Activated CD8-positive, alpha-beta memory T cell treated with anti-CD3 and anti-CD28 coated beads for 36 hours (primary cell): ENCODE data around the gene GOLGA6A. TPM values are rescaled to one million over a fixed set of nuclear protein-coding genes. Genes with fewer than 3 reads are reported as not detected.
"Not testable (repeated sequence)": the region's sequence is repeated elsewhere in the genome, so short reads cannot be mapped to it uniquely, and the experiment has no call there.

Source experiments
- CTCF ChIA-PET: fragments of 350-600 bp; sonication (Branson Sonifier 250); formaldehyde crosslinking; loops from one replicate; lab custom pipeline; 2021; ENCODE audit warnings: antibody characterized with exemption; lab: Charles Lee
- POLR2A ChIA-PET: fragments of 350-600 bp; sonication (Branson Sonifier 250); formaldehyde crosslinking; loops from one replicate; lab custom pipeline; 2021; ENCODE audit warnings: antibody characterized with exemption; lab: Charles Lee
- total RNA-seq, 2 experiments: library from RNA; stranded (reverse); gene quantifications; one replicate each; pipeline ENCODE4 v1.2.3, GENCODE V29; 2021

Gene GOLGA6A
- total RNA-seq, 2 experiments from 2014 or later: not detected

- POLR2A ChIA-PET: interaction anchor here (0.6 kb wide), 1 partner anchor 19 kb away, joined by 3 read pairs; no protein-coding TSS in a partner anchor
Measured at GRCh38 chr15:74120426-74120825, 38.1 kb upstream of the GOLGA6A start.

GRCh38 chr15:74109713-74110112, 27.4 kb upstream of the GOLGA6A start:
- CTCF ChIA-PET: no interaction called here
- POLR2A ChIA-PET: no interaction called here

More at GRCh38 chr15:74120426-74120825, 38.1 kb upstream of the GOLGA6A start:
- CTCF ChIA-PET: interaction anchor here (0.7 kb wide), 1 partner anchor 840 kb away, joined by 4 read pairs; no protein-coding TSS in a partner anchor

GRCh38 chr15:74108611-74109010, 26.3 kb upstream of the GOLGA6A start:
- CTCF ChIA-PET, POLR2A ChIA-PET: not testable (repeated sequence)

GRCh38 chr15:74108111-74108510, 25.8 kb upstream of the GOLGA6A start:
- CTCF ChIA-PET: no interaction called here
- POLR2A ChIA-PET: no interaction called here

GRCh38 chr15:74099963-74100733, 17.8 kb upstream of the GOLGA6A start:
- POLR2A ChIA-PET, CTCF ChIA-PET: not testable (repeated sequence)

- CTCF ChIA-PET, POLR2A ChIA-PET: not testable (repeated sequence)
Measured at GRCh38 chr15:74096753-74097474, 14.6 kb upstream of the GOLGA6A start.

- POLR2A ChIA-PET, CTCF ChIA-PET: not testable (repeated sequence)
Measured at GRCh38 chr15:74095610-74096009, 13.3 kb upstream of the GOLGA6A start.

- CTCF ChIA-PET, POLR2A ChIA-PET: not testable (repeated sequence)
Measured at GRCh38 chr15:74094567-74094966, 12.2 kb upstream of the GOLGA6A start.

GRCh38 chr15:74075781-74076180, 6.6 kb downstream of the GOLGA6A start:
- CTCF ChIA-PET, POLR2A ChIA-PET: not testable (repeated sequence)

GRCh38 chr15:74072614-74073337, 9.6 kb downstream of the GOLGA6A start:
- POLR2A ChIA-PET, CTCF ChIA-PET: not testable (repeated sequence)

- CTCF ChIA-PET, POLR2A ChIA-PET: not testable (repeated sequence)
Measured at GRCh38 chr15:74072132-74072531, 10.2 kb downstream of the GOLGA6A start.

- POLR2A ChIA-PET, CTCF ChIA-PET: not testable (repeated sequence)
Measured at GRCh38 chr15:74071645-74072044, 10.7 kb downstream of the GOLGA6A start.

GRCh38 chr15:74065684-74066411, 16.5 kb downstream of the GOLGA6A start:
- POLR2A ChIA-PET, CTCF ChIA-PET: not testable (repeated sequence)

- CTCF ChIA-PET, POLR2A ChIA-PET: not testable (repeated sequence)
Measured at GRCh38 chr15:74064822-74065221, 17.5 kb downstream of the GOLGA6A start.

GRCh38 chr15:74064183-74064582, 18.2 kb downstream of the GOLGA6A start:
- CTCF ChIA-PET, POLR2A ChIA-PET: not testable (repeated sequence)

GRCh38 chr15:74063425-74064146, 18.8 kb downstream of the GOLGA6A start:
- POLR2A ChIA-PET: not testable (repeated sequence)

GRCh38 chr15:74062671-74063070, 19.7 kb downstream of the GOLGA6A start:
- ChIA-PET CTCF (no interaction called here), POLR2A (no interaction called here)

More at GRCh38 chr15:74063425-74064146, 18.8 kb downstream of the GOLGA6A start:
- CTCF ChIA-PET: not testable (repeated sequence)

GRCh38 chr15:74062236-74062635, 20.1 kb downstream of the GOLGA6A start:
- POLR2A ChIA-PET: no interaction called here
- CTCF ChIA-PET: no interaction called here

GRCh38 chr15:74060251-74060650, 22.1 kb downstream of the GOLGA6A start:
- CTCF ChIA-PET: no interaction called here
- POLR2A ChIA-PET: no interaction called here
